Measurements from ENCODE around the gene PGAP2. TPM values are rescaled to one million over a fixed set of nuclear protein-coding genes. Genes with fewer than 3 reads are reported as not detected.

The PGAP2 gene
- total and polyA plus RNA-seq, 2 donors (not counting 3 experiments of a cell fraction or from before 2014, with no cell fraction given): 18.3 to 34.1 TPM

DNA sequence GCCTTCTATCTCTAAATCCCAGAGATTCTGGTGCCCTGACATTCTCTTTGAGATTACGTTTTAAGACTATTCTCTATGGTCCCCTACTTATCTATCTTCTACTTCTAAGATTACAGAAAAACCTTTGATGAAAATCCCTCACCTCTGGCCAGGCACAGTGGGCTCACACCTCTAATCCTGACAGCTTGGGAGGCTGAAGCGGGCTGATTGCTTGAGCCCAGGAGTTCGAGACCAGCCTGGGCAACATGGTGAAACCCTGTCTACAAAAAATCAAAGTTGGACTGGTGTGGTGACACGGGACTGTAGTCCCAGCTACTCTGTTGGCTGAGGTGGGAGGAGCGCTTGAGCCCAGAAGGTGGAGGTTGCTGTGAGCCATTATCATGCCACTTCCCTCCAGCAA is 25.4 kb upstream of the PGAP2 start:
- peaks cover 75% of the 10 kb centered on the region for H3K79me2 ChIP-seq (ENCODE audit: control insufficient read depth, insufficient read depth, low read length)
- dilution Hi-C loops (cut with MboI; ENCODE audit: extremely low pct_ligation_motif_present, low sequenced_read_pairs) (no loop called here), intact Hi-C loops (cut with micrococcal nuclease) (loop anchor here (2.0 kb wide), 1 partner anchor 26 kb away; the partner anchor contains the start of gene PGAP2)
- peaks cover 3% of the 10 kb centered on the region for H4K20me1 ChIP-seq (replicated peaks; ENCODE audit: control insufficient read depth, extremely low read depth, insufficient read depth, low read length)
- peaks cover 15% of the 10 kb centered on the region for H3K4me1 ChIP-seq (ENCODE audit: control insufficient read depth, extremely low read depth, insufficient read depth, low read length)
- FAIRE-seq: no peak
- no peak overlapping the region for H3K4me2 ChIP-seq (ENCODE audit: insufficient read depth, low read length)
- H3K9ac ChIP-seq (replicated peaks; ENCODE audit: extremely low read depth, insufficient read depth, low read length): no peak overlapping the region
- DNase-seq (ENCODE audit: low read depth, low spot score): no peak
- CTCF ChIA-PET: interaction anchor here (3.1 kb wide), 1 partner anchor 26 kb away, joined by 18 read pairs; the partner anchor contains the start of gene PGAP2
- H3K9me3 ChIP-seq (replicated peaks; ENCODE audit: control insufficient read depth, insufficient read depth, low read length): no peaks in the 10 kb centered on the region
- BruUV-seq (replicated peaks): no TSS peak
- POLR2A ChIA-PET: no interaction called here
- no peaks in the 10 kb centered on the region for H3K27me3 ChIP-seq (ENCODE audit: control insufficient read depth in 2 of 2, insufficient read depth in 2 of 2, low read length in 2 of 2)
- H3K9me1 ChIP-seq (replicated peaks; ENCODE audit: control insufficient read depth, extremely low read depth, insufficient read depth, low read length): no peaks in the 10 kb centered on the region
- no peak for TF ChIP-seq POLR2A (IDR thresholded peaks at IDR 0.05; ENCODE audit: low read depth, low read length)
- no peak for TF ChIP-seq JUN (IDR thresholded peaks at IDR 0.05; ENCODE audit: borderline replicate concordance, insufficient read depth, insufficient read length, low read depth)
- no peak for TF ChIP-seq POLR2AphosphoS5 (IDR thresholded peaks at IDR 0.05; ENCODE audit: insufficient read depth, low read depth, low read length)
- TF ChIP-seq GATA2 (IDR thresholded peaks at IDR 0.05; ENCODE audit: insufficient read depth, insufficient read length, low read depth, low read length): no peak
- TF ChIP-seq FOS (IDR thresholded peaks at IDR 0.05; ENCODE audit: borderline replicate concordance, insufficient read depth, low read length): no peak
- no peak for TF ChIP-seq EZH2 (IDR thresholded peaks at IDR 0.05; ENCODE audit: borderline replicate concordance, low read depth, low read length, severe bottlenecking)
- TF ChIP-seq CTCF (IDR thresholded peaks at IDR 0.05; ENCODE audit: extremely low read depth in 1 of 2, insufficient read depth in 1 of 2, low read depth in 1 of 2, low read length in 2 of 2): no peak
- TF ChIP-seq MAX (IDR thresholded peaks at IDR 0.05; ENCODE audit: insufficient read depth, insufficient read length): no peak
- H3K27ac ChIP-seq (ENCODE audit: insufficient read depth, low read depth, low read length): no peak overlapping the region
- no peak overlapping the region for H3K4me3 ChIP-seq (replicated peaks in 1 of 3; ENCODE audit: insufficient read depth in 1 of 3, low read depth in 1 of 3, low read length in 3 of 3)
- peaks cover 4 to 12% of the 10 kb centered on the region in 2 experiments for H3K36me3 ChIP-seq (ENCODE audit: control insufficient read depth in 2 of 2, extremely low read depth in 1 of 2, insufficient read depth in 2 of 2, low read length in 2 of 2)
- no peak overlapping the region for H2AFZ ChIP-seq (ENCODE audit: low read depth, low read length)

All from endothelial cell of umbilical vein (primary cell).